Uterus (tissue), 2 donors: Measurements from ENCODE around the gene PSENEN.

ENCODE experiments used
- CTCF ChIP-seq, 4 experiments: fragments of 200-600 bp in 2 of 4; fragments of 450-650 bp in 2 of 4; sonication (generic) in 2 of 4; IDR thresholded peaks; one replicate each; pipeline ENCODE4 v1.5.1; 2016 to 2019; ENCODE audit warnings: antibody characterized with exemption in 4 of 4, mild to moderate bottlenecking in 2 of 4, moderate library complexity in 1 of 4
- POLR2A ChIP-seq, 2 donors: fragments of 450-650 bp; IDR thresholded peaks; one replicate each; pipeline ENCODE4 v1.6.1; 2016; ENCODE audit warnings: antibody characterized with exemption in 2 of 2, mild to moderate bottlenecking in 1 of 2, moderate library complexity in 1 of 2

- TF ChIP-seq CTCF (IDR thresholded peaks at IDR 0.05) = no peak
- no peak for TF ChIP-seq POLR2A (IDR thresholded peaks at IDR 0.05)
These were observed 46.9 kb downstream of the PSENEN start for GRCh38 chr19:35792312-35792711.
